ENCODE data around the gene DDX5. TPM values are rescaled to one million over a fixed set of nuclear protein-coding genes. Genes with fewer than 3 reads are reported as not detected.

The DDX5 gene
- total RNA-seq, 1 donor from 2014 or later, result 1,273 TPM

GRCh38 chr17:64531955-64532371 is 25.9 kb upstream of the DDX5 start:
- H3K27ac Mint-ChIP-seq (ENCODE audit: unreplicated experiment), result no peak overlapping the region
- no peaks in the 10 kb centered on the region for H3K36me3 Mint-ChIP-seq (ENCODE audit: unreplicated experiment)
- TF ChIP-seq, protein P1, sequence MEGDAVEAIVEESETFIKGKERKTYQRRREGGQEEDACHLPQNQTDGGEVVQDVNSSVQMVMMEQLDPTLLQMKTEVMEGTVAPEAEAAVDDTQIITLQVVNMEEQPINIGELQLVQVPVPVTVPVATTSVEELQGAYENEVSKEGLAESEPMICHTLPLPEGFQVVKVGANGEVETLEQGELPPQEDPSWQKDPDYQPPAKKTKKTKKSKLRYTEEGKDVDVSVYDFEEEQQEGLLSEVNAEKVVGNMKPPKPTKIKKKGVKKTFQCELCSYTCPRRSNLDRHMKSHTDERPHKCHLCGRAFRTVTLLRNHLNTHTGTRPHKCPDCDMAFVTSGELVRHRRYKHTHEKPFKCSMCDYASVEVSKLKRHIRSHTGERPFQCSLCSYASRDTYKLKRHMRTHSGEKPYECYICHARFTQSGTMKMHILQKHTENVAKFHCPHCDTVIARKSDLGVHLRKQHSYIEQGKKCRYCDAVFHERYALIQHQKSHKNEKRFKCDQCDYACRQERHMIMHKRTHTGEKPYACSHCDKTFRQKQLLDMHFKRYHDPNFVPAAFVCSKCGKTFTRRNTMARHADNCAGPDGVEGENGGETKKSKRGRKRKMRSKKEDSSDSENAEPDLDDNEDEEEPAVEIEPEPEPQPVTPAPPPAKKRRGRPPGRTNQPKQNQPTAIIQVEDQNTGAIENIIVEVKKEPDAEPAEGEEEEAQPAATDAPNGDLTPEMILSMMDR (IDR thresholded peaks at IDR 0.05; ENCODE audit: partially characterized antibody, unreplicated experiment), result no peak
- no peaks in the 10 kb centered on the region for H3K9me3 Mint-ChIP-seq (ENCODE audit: unreplicated experiment)
- H3K4me3 Mint-ChIP-seq (ENCODE audit: unreplicated experiment), result no peak overlapping the region
- no peak for DNase-seq
- H3K4me1 Mint-ChIP-seq (ENCODE audit: low read depth, unreplicated experiment), result no peaks in the 10 kb centered on the region
- no peaks in the 10 kb centered on the region for H3K27me3 Mint-ChIP-seq (ENCODE audit: unreplicated experiment)

GRCh38 chr17:64529221-64529620 is 23.1 kb upstream of the DDX5 start:
- no peak overlapping the region for H3K27ac Mint-ChIP-seq (ENCODE audit: unreplicated experiment)
- TF ChIP-seq, protein P1 (IDR thresholded peaks at IDR 0.05; ENCODE audit: partially characterized antibody, unreplicated experiment), result no peak
- no peak overlapping the region for H3K4me3 Mint-ChIP-seq (ENCODE audit: unreplicated experiment)
- no peak for DNase-seq
- no peaks in the 10 kb centered on the region for H3K4me1 Mint-ChIP-seq (ENCODE audit: low read depth, unreplicated experiment)
- no peaks in the 10 kb centered on the region for H3K9me3 Mint-ChIP-seq (ENCODE audit: unreplicated experiment)
- H3K36me3 Mint-ChIP-seq (ENCODE audit: unreplicated experiment), result no peaks in the 10 kb centered on the region
- no peaks in the 10 kb centered on the region for H3K27me3 Mint-ChIP-seq (ENCODE audit: unreplicated experiment)

DNA sequence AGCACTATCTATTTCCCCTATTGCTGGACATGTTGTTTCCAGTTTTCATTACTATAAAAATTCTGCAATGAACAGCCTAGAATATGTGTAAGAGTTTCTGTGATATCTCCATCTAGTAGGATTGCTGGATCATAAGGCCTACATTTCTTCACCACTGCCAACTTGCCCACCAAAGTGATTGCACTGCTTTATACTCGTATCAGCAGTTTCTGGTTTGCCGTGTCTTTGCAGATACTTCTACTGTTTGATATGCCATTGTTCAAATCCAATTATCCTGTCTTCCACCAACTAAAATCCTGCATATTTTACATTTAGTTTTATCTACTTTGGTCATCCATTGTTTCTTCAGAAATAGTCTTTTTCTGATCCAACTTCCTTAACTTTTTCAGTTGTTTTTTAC is 21.8 kb upstream of the DDX5 start:
- no peak for DNase-seq
- no peaks in the 10 kb centered on the region for H3K9me3 Mint-ChIP-seq (ENCODE audit: unreplicated experiment)
- H3K27ac Mint-ChIP-seq (ENCODE audit: unreplicated experiment), result no peak overlapping the region
- no peaks in the 10 kb centered on the region for H3K4me1 Mint-ChIP-seq (ENCODE audit: low read depth, unreplicated experiment)
- no peak overlapping the region for H3K4me3 Mint-ChIP-seq (ENCODE audit: unreplicated experiment)
- H3K27me3 Mint-ChIP-seq (ENCODE audit: unreplicated experiment), result no peaks in the 10 kb centered on the region
- TF ChIP-seq, protein P1 (IDR thresholded peaks at IDR 0.05; ENCODE audit: partially characterized antibody, unreplicated experiment), result no peak
- no peaks in the 10 kb centered on the region for H3K36me3 Mint-ChIP-seq (ENCODE audit: unreplicated experiment)

GRCh38 chr17:64520359-64520758 is 14.3 kb upstream of the DDX5 start:
- H3K36me3 Mint-ChIP-seq (ENCODE audit: unreplicated experiment), result no peaks in the 10 kb centered on the region
- TF ChIP-seq, protein P1 (IDR thresholded peaks at IDR 0.05; ENCODE audit: partially characterized antibody, unreplicated experiment), result no peak

DNA sequence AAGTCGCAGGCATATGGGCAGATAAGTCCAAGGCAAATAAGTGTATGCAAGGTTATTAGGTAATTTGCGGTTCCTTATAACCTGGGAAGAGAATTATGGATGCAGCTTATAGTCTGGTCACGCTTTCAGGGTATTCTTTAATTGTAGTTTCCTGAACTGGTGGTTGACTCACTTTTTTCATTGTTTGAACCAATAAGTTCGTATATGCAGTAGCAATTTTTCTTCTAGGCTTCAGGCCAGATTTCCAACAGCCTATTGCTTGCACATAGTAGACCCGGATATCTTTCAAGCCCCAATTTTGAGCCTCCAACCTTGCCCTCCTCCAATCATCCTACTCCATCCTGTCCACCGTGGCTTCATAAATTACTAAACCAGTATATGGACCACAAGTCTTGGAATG is 13.5 kb upstream of the DDX5 start:
- H3K4me1 Mint-ChIP-seq (ENCODE audit: low read depth, unreplicated experiment), result peaks cover 2% of the 10 kb centered on the region
- TF ChIP-seq, protein P1 (IDR thresholded peaks at IDR 0.05; ENCODE audit: partially characterized antibody, unreplicated experiment), result no peak
- no peaks in the 10 kb centered on the region for H3K36me3 Mint-ChIP-seq (ENCODE audit: unreplicated experiment)
- DNase-seq, result no peak
- H3K27ac Mint-ChIP-seq (ENCODE audit: unreplicated experiment), result no peak overlapping the region
- no peaks in the 10 kb centered on the region for H3K27me3 Mint-ChIP-seq (ENCODE audit: unreplicated experiment)
- H3K9me3 Mint-ChIP-seq (ENCODE audit: unreplicated experiment), result peaks cover 2% of the 10 kb centered on the region
- H3K4me3 Mint-ChIP-seq (ENCODE audit: unreplicated experiment), result no peak overlapping the region

More at GRCh38 chr17:64520359-64520758, 14.3 kb upstream of the DDX5 start:
- Mint-ChIP-seq H3K4me3 (ENCODE audit: unreplicated experiment) (no peak overlapping the region), H3K9me3 (ENCODE audit: unreplicated experiment) (peaks cover 2% of the 10 kb centered on the region), H3K4me1 (ENCODE audit: low read depth, unreplicated experiment) (peaks cover under 1% of the 10 kb centered on the region), H3K27me3 (ENCODE audit: unreplicated experiment) (no peaks in the 10 kb centered on the region), H3K27ac (ENCODE audit: unreplicated experiment) (no peak overlapping the region)
- no peak for DNase-seq
